Activated T-helper 2 cell treated with anti-CD3 and anti-CD28 coated beads, Interferon-gamma antibody, Interleukin-2, Interleukin-4, amounts not matched to agents 10 μg/mL and 5 μg/mL and 100 μg/mL, durations not matched to agents 14 hours and 24 hours and 36 hours (primary cell): ENCODE measurements around the gene RRH. TPM values are rescaled to one million over a fixed set of nuclear protein-coding genes. Genes with fewer than 3 reads are reported as not detected.
"Not testable (repeated sequence)": the region's sequence is repeated elsewhere in the genome, so short reads cannot be mapped to it uniquely, and the experiment has no call there.

Source experiments
- DNase-seq: peaks from one replicate; pipeline ENCODE4 v3.0.0; 2021; ENCODE audit warnings: low spot score
- H3K27ac Mint-ChIP-seq: one replicate; pipeline ENCODE4 v1.8.0; 2021; ENCODE audit warnings: mixed read lengths
- H3K27me3 Mint-ChIP-seq: one replicate; pipeline ENCODE4 v1.8.0; 2021; ENCODE audit warnings: low read depth, mixed read lengths
- H3K36me3 Mint-ChIP-seq: one replicate; pipeline ENCODE4 v1.8.0; 2021; ENCODE audit warnings: low read depth, mixed read lengths
- H3K4me1 Mint-ChIP-seq: one replicate; pipeline ENCODE4 v1.8.0; 2021; ENCODE audit warnings: low read depth, mixed read lengths
- H3K4me3 Mint-ChIP-seq: one replicate; pipeline ENCODE4 v1.8.0; 2021; ENCODE audit warnings: low read depth, mild to moderate bottlenecking, moderate library complexity, mixed read lengths
- H3K9me3 Mint-ChIP-seq: one replicate; pipeline ENCODE4 v1.8.0; 2021; ENCODE audit warnings: mixed read lengths
- intact Hi-C: fragments of 100-400 bp; cut with micrococcal nuclease; formaldehyde crosslinking; loops from one replicate; pipeline ENCODE4 v1.15.1; 2023
- total RNA-seq: library from RNA; stranded (reverse); gene quantifications from 2 replicates; pipeline ENCODE4 v1.2.3, GENCODE V29; 2022

Gene RRH
- total RNA-seq, 1 donor from 2014 or later: 0.16 TPM

DNA sequence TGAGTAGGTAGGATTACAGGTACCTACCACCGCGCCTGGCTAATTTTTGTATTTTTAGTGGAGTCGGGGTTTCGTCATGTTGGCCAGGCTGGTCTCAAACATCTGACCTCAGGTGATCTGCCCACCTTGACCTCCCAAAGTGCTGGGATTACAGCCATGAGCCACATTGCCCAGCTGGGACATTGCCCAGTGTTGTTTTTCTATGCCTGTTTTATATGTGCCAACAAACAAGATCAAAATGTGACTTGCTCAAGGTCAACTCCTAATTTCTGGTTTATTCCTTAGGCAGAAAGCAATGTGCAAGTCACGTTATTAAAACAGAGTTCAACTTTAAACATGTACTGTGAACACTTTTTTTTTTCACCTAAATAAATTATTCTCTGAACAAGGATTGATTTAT, 22.8 kb downstream of the RRH start:
- no peaks in the 10 kb centered on the region for H3K36me3 Mint-ChIP-seq
- H3K27ac Mint-ChIP-seq: no peak overlapping the region
- H3K27me3 Mint-ChIP-seq: peaks cover 12% of the 10 kb centered on the region

GRCh38 chr4:109859426-109860300, 31.9 kb downstream of the RRH start:
- H3K9me3 Mint-ChIP-seq: peaks cover 19% of the 10 kb centered on the region

More for the DNA sequence above, 22.8 kb downstream of the RRH start:
- intact Hi-C loops: no loop called here
- DNase-seq: no peak
- no peaks in the 10 kb centered on the region for H3K4me1 Mint-ChIP-seq
- H3K9me3 Mint-ChIP-seq: no peaks in the 10 kb centered on the region
- no peak overlapping the region for H3K4me3 Mint-ChIP-seq

GRCh38 chr4:109861271-109861670, 33.5 kb downstream of the RRH start:
- Mint-ChIP-seq H3K4me3 (no peak overlapping the region), H3K27ac (no peak overlapping the region), H3K27me3 (no peaks in the 10 kb centered on the region), H3K36me3 (no peaks in the 10 kb centered on the region), H3K4me1 (no peaks in the 10 kb centered on the region), H3K9me3 (peaks cover 19% of the 10 kb centered on the region)
- intact Hi-C loops: no loop called here
- no peak for DNase-seq

More at GRCh38 chr4:109859426-109860300, 31.9 kb downstream of the RRH start:
- H3K4me3 Mint-ChIP-seq, intact Hi-C loops, H3K27ac Mint-ChIP-seq, H3K4me1 Mint-ChIP-seq, H3K27me3 Mint-ChIP-seq, DNase-seq, H3K36me3 Mint-ChIP-seq: not testable (repeated sequence)

GRCh38 chr4:109861916-109862511, 34.2 kb downstream of the RRH start:
- H3K27me3 Mint-ChIP-seq: no peaks in the 10 kb centered on the region
- DNase-seq: no peak
- H3K27ac Mint-ChIP-seq: no peak overlapping the region
- intact Hi-C loops: no loop called here
- H3K9me3 Mint-ChIP-seq: peaks cover 19% of the 10 kb centered on the region
- no peak overlapping the region for H3K4me3 Mint-ChIP-seq
- H3K4me1 Mint-ChIP-seq: no peaks in the 10 kb centered on the region
- H3K36me3 Mint-ChIP-seq: no peaks in the 10 kb centered on the region

- H3K9me3 Mint-ChIP-seq: peaks cover 14% of the 10 kb centered on the region
- no peaks in the 10 kb centered on the region for H3K4me1 Mint-ChIP-seq
- no peak overlapping the region for H3K27ac Mint-ChIP-seq
- DNase-seq: no peak
- no peaks in the 10 kb centered on the region for H3K27me3 Mint-ChIP-seq
- H3K36me3 Mint-ChIP-seq: no peaks in the 10 kb centered on the region
- H3K4me3 Mint-ChIP-seq: no peak overlapping the region
- intact Hi-C loops: no loop called here
Measured at GRCh38 chr4:109864134-109864533, 36.4 kb downstream of the RRH start.

DNA sequence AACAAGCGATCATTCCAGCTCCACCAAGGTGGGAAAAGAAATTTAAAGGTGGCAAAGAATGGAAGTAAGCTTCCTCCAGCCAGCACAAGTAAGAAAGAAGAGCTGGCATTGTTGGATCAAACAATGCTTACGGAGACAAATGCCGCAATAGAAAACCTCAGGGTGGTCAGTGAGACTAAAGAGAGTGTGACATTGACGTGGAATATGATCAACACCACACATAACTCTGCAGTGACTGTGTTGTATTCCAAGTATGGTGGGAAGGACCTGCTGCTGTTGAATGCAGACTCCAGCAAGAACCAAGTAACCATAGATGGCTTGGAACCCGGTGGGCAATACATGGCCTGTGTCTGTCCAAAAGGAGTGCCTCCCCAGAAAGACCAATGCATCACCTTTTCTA, 42.3 kb downstream of the RRH start:
- Mint-ChIP-seq H3K36me3 (no peaks in the 10 kb centered on the region), H3K4me3 (no peak overlapping the region)
- intact Hi-C loops: no loop called here

DNA sequence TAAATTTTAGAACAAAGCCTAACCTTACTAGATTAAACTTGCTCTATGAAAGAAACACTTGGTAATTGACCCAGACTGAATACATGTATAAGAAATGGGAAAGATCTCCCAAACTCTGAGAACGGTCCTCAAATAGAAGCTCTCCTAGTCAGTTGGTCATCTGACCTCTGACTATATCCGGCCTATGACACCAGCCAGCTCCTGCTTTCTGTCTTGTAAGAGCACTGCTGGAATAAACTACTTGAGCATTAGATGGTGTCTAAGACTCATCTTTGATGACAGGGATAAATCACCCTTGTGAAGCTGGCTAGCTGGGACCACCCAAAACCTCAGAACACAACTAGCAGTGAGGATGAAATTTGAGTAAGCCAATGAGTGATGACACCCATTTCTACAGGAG, 44.3 kb downstream of the RRH start:
- Mint-ChIP-seq H3K4me1 (no peaks in the 10 kb centered on the region), H3K9me3 (no peaks in the 10 kb centered on the region), H3K27ac (no peak overlapping the region), H3K4me3 (no peak overlapping the region), H3K27me3 (no peaks in the 10 kb centered on the region), H3K36me3 (no peaks in the 10 kb centered on the region)
- no peak for DNase-seq
- intact Hi-C loops: no loop called here

More for the DNA sequence above, 42.3 kb downstream of the RRH start:
- Mint-ChIP-seq H3K9me3 (no peaks in the 10 kb centered on the region), H3K27ac (no peak overlapping the region), H3K27me3 (no peaks in the 10 kb centered on the region), H3K4me1 (no peaks in the 10 kb centered on the region)
- no peak for DNase-seq

DNA sequence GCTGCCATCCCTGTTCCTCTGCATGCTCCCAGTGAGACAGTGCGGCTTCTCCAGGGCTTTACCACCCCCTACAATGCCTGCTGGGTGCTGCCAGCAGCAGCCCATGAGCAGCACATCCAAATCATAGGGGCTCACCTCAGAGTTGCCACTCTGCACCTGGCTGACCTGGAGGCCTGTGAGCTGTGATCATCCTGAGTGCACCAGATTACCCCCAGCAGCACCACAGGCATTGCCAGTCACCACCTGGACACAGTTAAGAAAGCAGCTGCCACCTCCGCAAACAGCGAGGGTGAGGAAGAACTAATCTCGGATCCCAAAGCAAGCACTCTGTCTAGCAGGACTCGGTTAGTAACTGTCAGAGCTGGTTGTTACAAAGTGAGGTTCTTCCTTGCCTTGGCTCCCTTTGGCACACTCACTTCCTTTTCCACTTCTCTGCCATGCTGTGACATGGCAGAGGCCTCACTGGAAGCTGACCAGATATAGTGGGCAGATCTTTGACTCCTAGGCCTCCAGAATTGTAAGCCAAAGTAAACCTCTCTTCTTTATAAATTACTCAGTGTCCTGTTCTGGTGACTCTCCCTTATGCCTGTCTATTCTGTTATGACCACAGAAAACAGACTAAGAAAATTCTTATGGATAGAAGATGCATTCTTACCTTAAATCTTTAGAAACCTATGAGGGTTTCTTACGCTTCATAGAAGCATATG, 45.3 kb downstream of the RRH start:
- no peak for DNase-seq
- no peaks in the 10 kb centered on the region for H3K4me1 Mint-ChIP-seq
- intact Hi-C loops: no loop called here
- H3K4me3 Mint-ChIP-seq: no peak overlapping the region
- H3K27ac Mint-ChIP-seq: no peak overlapping the region
- no peaks in the 10 kb centered on the region for H3K36me3 Mint-ChIP-seq
- no peaks in the 10 kb centered on the region for H3K9me3 Mint-ChIP-seq
- peaks cover 2% of the 10 kb centered on the region for H3K27me3 Mint-ChIP-seq

DNA sequence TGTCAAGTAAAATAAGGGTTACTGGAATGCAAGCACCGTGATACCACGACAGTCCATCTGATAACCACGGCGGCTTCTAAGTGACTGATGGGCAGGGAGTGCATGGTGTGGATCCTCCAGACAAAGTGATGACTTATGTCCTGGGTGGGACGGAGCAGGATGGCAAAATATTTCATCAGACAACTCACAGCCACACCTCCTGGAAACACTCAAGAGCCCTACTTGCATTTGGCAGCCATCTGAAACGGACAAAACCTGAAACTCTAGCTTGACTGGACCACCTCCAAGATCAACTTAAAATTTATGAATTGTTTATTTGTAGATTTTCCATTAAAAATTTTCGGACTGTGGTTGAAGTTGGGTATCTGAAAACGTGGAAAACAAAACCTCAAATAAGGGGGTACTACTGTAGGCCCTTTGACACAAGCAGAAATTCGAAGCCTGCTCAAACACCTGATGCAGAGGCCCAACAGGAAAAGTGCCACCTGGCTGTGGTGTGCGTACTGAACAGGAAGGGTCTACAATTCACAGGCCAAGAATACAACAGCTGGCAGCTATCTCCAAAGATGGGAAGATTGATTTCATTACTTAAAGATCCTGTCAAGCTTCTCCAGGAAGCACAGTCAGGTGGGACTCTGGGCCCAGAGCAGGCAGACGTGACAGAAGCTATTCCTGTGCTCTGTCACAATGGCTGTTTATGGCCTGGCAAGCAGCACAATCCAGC, 46.2 kb downstream of the RRH start:
- no peak for DNase-seq
- intact Hi-C loops: no loop called here
- H3K27ac Mint-ChIP-seq: no peak overlapping the region
- peaks cover 2% of the 10 kb centered on the region for H3K27me3 Mint-ChIP-seq
- H3K4me3 Mint-ChIP-seq: no peak overlapping the region
- H3K9me3 Mint-ChIP-seq: no peaks in the 10 kb centered on the region
- H3K4me1 Mint-ChIP-seq: no peaks in the 10 kb centered on the region
- no peaks in the 10 kb centered on the region for H3K36me3 Mint-ChIP-seq

GRCh38 chr4:109875106-109875505, 47.3 kb downstream of the RRH start:
- Mint-ChIP-seq H3K4me1 (no peaks in the 10 kb centered on the region), H3K36me3 (no peaks in the 10 kb centered on the region), H3K4me3 (no peak overlapping the region), H3K9me3 (no peaks in the 10 kb centered on the region), H3K27ac (no peak overlapping the region), H3K27me3 (peaks cover 3% of the 10 kb centered on the region)
- intact Hi-C loops: no loop called here
- DNase-seq: no peak

GRCh38 chr4:109875553-109875952, 47.8 kb downstream of the RRH start:
- DNase-seq, H3K9me3 Mint-ChIP-seq, H3K36me3 Mint-ChIP-seq, intact Hi-C loops, H3K27me3 Mint-ChIP-seq, H3K4me3 Mint-ChIP-seq, H3K4me1 Mint-ChIP-seq, H3K27ac Mint-ChIP-seq: not testable (repeated sequence)

DNA sequence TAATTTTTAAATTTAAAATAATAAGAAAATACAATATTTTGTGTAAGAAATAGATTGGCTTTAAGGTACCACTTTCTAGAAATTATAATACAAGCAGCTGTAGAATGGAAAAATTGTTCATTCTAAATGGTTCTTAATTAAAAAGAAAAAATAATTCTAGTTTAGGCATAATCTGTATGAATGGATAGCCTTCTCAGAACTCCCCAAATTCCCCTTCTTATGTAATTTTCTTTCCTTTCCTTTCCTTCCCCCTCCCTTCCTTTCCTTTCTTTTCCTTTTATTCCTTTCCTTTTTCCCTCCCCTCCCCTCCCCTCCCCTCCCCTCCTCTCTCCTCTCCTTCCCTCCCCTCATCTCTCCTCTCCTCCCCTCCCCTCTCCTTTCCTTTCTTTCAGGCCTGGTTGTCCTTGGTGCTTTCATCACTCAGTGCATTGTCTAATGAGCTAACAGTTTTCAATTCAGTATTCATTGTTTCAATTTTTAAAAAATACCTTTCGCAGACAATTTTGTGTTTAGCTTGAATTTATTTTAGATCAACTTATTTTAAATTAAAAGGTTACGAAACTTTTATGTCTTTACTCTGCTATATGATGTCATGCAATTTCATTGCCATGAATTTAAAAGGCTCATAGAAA, 49.0 kb downstream of the RRH start:
- Mint-ChIP-seq H3K27ac (no peak overlapping the region), H3K9me3 (no peaks in the 10 kb centered on the region), H3K4me1 (no peaks in the 10 kb centered on the region), H3K4me3 (no peak overlapping the region), H3K36me3 (no peaks in the 10 kb centered on the region), H3K27me3 (peaks cover 11% of the 10 kb centered on the region)
- DNase-seq: no peak
- intact Hi-C loops: no loop called here
